22Rv1 (cell line): ENCODE measurements around the gene FAM167B.
"Not testable (repeated sequence)": the region's sequence is repeated elsewhere in the genome, so short reads cannot be mapped to it uniquely, and the experiment has no call there.

Experiments
- H3K27ac ChIP-seq: fragments of 450-650 bp; 2 replicates; pipeline ENCODE4 v1.5.1; 2017
- CTCF ChIP-seq: fragments of 450-650 bp; IDR thresholded peaks from 2 replicates; pipeline ENCODE4 v1.5.1; 2017; ENCODE audit warnings: mild to moderate bottlenecking
- ZFX ChIP-seq: fragments of 450-650 bp; IDR thresholded peaks from 2 replicates; pipeline ENCODE4 v1.6.1; 2017; ENCODE audit warnings: antibody characterized with exemption, borderline replicate concordance

FAM167B gene

GRCh38 chr1:32255072-32256071 lies 8.3 kb downstream of the FAM167B start:
- TF ChIP-seq CTCF (no peak), ZFX (no peak)
- no peak overlapping the region for H3K27ac ChIP-seq

- H3K27ac ChIP-seq: no peak overlapping the region
- TF ChIP-seq CTCF (no peak), ZFX (no peak)
Measured at GRCh38 chr1:32256473-32257226, 9.6 kb downstream of the FAM167B start.

GRCh38 chr1:32257227-32257508 lies 10.1 kb downstream of the FAM167B start:
- TF ChIP-seq CTCF: no peak
- no peak for TF ChIP-seq ZFX
- no peak overlapping the region for H3K27ac ChIP-seq

- not testable (repeated sequence) for H3K27ac ChIP-seq
Measured at GRCh38 chr1:32263236-32263593, 16.2 kb downstream of the FAM167B start.

- H3K27ac ChIP-seq: no peak overlapping the region
- no peak for TF ChIP-seq ZFX
- no peak for TF ChIP-seq CTCF
Measured at GRCh38 chr1:32263744-32264143, 16.7 kb downstream of the FAM167B start.

- TF ChIP-seq CTCF (no peak), ZFX (no peak)
- H3K27ac ChIP-seq: no peak overlapping the region
Measured at GRCh38 chr1:32265846-32266245, 18.8 kb downstream of the FAM167B start.

- H3K27ac ChIP-seq: no peak overlapping the region
- no peak for TF ChIP-seq ZFX
- no peak for TF ChIP-seq CTCF
Measured at GRCh38 chr1:32266921-32267591, 20.0 kb downstream of the FAM167B start.
